Measurements from ENCODE around the gene USP14.
"Not testable (repeated sequence)": the region's sequence is repeated elsewhere in the genome, so short reads cannot be mapped to it uniquely, and the experiment has no call there.

Gene USP14

GRCh38 chr18:158128-159036 lies at the start of gene USP14:
Gene USP14 (plus strand): TSS chr18:158557. CDS start chr18:158699, 142 bp downstream.
- DNase-seq, result peak; percentile 90 to 94

GRCh38 chr18:108665-109063 lies 49.7 kb upstream of the USP14 start:
- DNase-seq, result not testable (repeated sequence)

DNA sequence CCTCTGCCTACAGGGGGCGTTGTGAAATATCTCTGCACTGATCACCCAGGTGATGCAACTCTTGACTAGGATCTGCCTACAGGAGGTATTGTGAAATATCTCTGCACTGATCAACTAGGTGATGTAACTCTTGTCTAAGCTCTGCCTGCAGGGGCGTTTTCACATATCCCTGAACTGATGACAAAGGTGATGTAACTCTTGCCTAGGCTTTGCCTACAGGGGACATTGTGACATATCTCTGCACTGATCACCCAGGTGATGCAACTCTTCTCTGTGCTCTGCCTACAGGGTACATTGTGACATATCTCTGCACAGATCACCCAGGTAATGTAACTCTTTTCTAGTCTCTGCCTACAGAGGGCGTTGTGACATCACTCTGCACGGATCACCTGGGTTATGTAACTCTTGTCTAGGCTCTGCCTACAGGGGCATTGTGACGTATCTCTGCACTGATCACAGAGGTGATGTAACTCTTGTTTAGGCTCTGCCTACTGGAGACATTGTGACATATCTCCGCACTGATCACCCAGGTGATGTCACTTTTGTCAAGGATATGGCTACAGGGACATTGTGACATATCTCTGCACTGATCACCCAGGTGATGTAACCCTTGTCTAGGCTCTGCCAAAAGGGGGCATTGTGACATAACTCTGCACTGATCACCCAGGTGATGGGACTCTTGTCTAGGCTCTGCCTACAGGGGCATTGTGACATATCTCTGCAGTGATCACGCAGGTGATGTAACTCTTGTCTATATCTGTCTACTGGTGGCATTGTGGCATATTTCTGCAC lies 49.0 kb upstream of the USP14 start:
- DNase-seq, result not testable (repeated sequence)

- DNase-seq, result not testable (repeated sequence)
Measured at GRCh38 chr18:109922-110261, 48.5 kb upstream of the USP14 start.

- not testable (repeated sequence) for DNase-seq
Measured at GRCh38 chr18:110351-111201, 47.8 kb upstream of the USP14 start.

- DNase-seq, result no peak
Measured at GRCh38 chr18:111306-112014, 46.9 kb upstream of the USP14 start.

GRCh38 chr18:112015-112733 lies 46.2 kb upstream of the USP14 start:
- DNase-seq, result not testable (repeated sequence)

- not testable (repeated sequence) for DNase-seq
Measured at GRCh38 chr18:120539-121260, 37.7 kb upstream of the USP14 start.

GRCh38 chr18:135045-135444 lies 23.3 kb upstream of the USP14 start:
- no peak for DNase-seq

- DNase-seq, result no peak
Measured at GRCh38 chr18:136433-136832, 21.9 kb upstream of the USP14 start.

DNA sequence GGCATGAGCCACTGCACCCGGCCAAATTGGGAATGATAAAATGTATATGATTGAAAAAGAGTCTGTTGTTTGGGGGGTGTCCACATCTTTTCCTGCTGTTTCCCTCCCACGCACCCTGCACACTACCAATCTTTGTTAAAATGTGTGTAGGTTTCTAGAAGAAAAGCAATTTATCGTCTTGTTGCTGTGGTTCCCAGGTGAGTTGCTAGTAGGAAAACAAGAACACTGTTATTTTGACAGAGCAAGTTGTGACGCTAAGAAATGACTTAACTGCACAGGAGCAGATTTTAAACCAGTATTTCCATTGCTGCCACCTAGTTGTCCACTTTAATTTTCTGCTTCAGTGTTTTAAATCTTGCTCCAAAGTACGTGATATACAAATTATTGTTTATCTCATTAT lies 21.0 kb upstream of the USP14 start:
- no peak for DNase-seq

DNA sequence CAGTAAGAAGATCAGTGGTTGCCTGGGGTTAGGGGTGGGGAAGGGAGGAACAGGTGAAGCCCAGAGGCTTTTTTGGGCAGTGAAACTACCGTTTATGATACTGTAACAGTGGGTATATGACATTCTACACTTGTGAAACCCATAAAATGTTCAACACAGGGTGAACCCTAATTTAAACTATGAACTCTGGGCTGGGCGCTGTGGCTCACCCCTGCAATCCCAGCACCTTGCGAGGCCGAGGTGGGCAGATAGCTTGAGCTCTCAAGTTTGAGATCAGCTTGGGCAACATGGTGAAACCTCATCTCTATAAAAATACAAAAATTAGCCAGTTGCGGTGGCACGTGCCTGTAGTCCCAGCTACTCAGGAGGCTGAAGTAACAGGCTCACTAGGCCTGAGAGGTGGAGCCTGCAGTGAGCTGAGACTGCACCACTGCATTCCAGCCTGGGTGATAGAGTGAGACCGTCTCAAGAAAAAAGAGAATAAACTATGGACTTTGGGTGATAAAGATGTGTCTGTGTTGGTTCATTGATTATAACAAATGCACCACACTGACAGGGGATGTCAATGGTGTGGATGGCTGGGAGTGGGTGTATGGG lies 17.6 kb upstream of the USP14 start:
- DNase-seq, result no peak

DNA sequence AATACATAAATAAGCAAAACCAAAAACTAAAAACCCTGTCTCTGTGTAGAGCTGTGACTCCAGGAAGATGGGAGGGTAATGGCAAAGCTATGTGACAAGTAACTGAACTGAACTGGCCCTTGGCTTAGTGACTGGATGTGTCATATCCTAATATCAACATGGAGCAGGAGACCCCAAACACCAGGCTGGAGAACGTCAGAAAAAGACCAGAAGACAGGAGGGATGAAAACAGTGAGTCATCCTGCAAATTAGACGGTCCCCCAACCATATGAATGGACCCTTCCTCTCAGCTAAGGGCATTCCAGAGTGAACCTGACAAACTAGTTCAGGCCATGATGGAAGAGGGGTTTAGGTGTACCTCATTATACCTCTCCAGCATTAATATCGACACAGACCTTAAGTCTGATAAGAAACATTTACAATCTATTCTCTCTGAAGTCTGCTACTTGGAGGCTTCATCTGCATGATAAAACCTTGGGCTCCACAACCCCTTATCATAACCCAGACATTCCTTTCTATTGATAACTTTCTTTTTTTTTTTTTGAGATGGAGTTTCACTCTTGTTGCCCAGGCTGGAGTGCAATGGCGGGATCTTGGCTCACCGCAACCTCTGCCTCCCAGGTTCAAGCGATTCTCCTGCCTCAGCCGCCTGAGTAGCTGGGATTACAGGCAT lies 15.6 kb upstream of the USP14 start:
- not testable (repeated sequence) for DNase-seq

GRCh38 chr18:148841-149240 lies 9.5 kb upstream of the USP14 start:
- no peak for DNase-seq

GRCh38 chr18:154151-154550 lies 4.2 kb upstream of the USP14 start:
- no peak for DNase-seq

GRCh38 chr18:155688-156087 lies 2.7 kb upstream of the USP14 start:
- DNase-seq, result no peak

DNA sequence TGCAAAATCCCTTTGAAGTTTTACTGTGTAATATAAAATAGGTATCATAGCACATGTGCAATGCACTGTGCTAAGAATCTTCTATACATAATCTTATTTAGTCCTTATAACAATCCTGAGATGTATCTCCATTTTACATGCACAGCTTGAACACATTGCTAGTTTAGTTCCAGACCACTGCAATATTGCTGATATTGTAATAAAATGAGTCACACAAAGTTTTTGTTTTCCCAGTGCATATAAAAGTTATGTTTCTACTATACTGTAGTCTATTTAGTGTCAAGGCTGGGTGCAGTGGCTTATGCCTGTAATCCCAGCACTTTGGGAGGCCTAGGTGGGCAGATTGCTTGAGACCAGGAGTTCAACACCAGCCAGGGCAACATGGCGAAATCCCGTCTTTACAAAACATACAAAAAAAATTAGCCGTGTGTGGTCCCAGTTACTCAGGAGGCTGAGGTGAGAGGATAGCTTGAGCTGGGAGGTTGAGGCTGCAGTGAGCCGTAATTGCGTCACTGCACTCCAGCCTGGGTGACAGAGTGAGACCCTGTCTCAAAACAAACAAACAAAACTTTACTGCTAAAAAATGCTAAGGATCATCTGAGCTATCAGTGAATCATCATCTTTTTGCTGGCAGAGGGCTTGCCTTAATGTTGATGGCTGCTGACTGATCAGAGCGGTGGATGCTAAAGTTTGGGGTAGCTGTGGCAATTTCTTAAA lies 1.7 kb upstream of the USP14 start:
- DNase-seq, result no peak

GRCh38 chr18:159037-159652 lies 788 bp downstream of the USP14 start:
- DNase-seq, result no peak

GRCh38 chr18:159933-160332 lies 1.6 kb downstream of the USP14 start:
- no peak for DNase-seq
